Femur (tissue), 1 donor: ENCODE results near the gene PCDHGB6.
"Not testable (repeated sequence)": the region's sequence is repeated elsewhere in the genome, so short reads cannot be mapped to it uniquely, and the experiment has no call there.

Experiments used
- DNase-seq: peaks from one replicate; pipeline ENCODE4 v3.0.0-alpha.2; 2017

PCDHGB6 gene

GRCh38 chr5:141389153-141390042, 18.4 kb upstream of the PCDHGB6 start:
- no peak for DNase-seq

- DNase-seq: no peak
These were observed 15.2 kb upstream of the PCDHGB6 start, which contains the start of gene PCDHGA8 for GRCh38 chr5:141392429-141393198. TSS of gene PCDHGA8 (plus strand) at chr5:141392633. CDS start at chr5:141392814, 181 bp downstream.

- no peak for DNase-seq
These were observed 14.6 kb upstream of the PCDHGB6 start for GRCh38 chr5:141393267-141393666.

- DNase-seq: not testable (repeated sequence)
These were observed 13.2 kb upstream of the PCDHGB6 start for GRCh38 chr5:141394401-141395187.

- DNase-seq: not testable (repeated sequence)
These were observed 9.9 kb upstream of the PCDHGB6 start, which contains the start of gene PCDHGB5 for GRCh38 chr5:141397756-141398551. TSS of gene PCDHGB5 (plus strand) at chr5:141397947. CDS start at chr5:141398128, 181 bp downstream.

GRCh38 chr5:141398608-141399007, 9.2 kb upstream of the PCDHGB6 start:
- DNase-seq: no peak

GRCh38 chr5:141399555-141400258, 8.1 kb upstream of the PCDHGB6 start:
- no peak for DNase-seq

- no peak for DNase-seq
These were observed 5.1 kb upstream of the PCDHGB6 start, which contains the start of gene PCDHGA9 for GRCh38 chr5:141402553-141403243. TSS of gene PCDHGA9 (plus strand) at chr5:141402778. CDS start at chr5:141402953, 175 bp downstream.

GRCh38 chr5:141403387-141403786, 4.4 kb upstream of the PCDHGB6 start:
- no peak for DNase-seq

GRCh38 chr5:141409598-141410306, 1.9 kb downstream of the PCDHGB6 start:
- DNase-seq: no peak

GRCh38 chr5:141411575-141411974, 3.8 kb downstream of the PCDHGB6 start:
- no peak for DNase-seq

- DNase-seq: no peak
These were observed 5.2 kb downstream of the PCDHGB6 start, which contains the start of gene PCDHGA10 for GRCh38 chr5:141412854-141413539. TSS of gene PCDHGA10 (plus strand) at chr5:141412987. CDS start at chr5:141413176, 189 bp downstream.

GRCh38 chr5:141413540-141414069, 5.8 kb downstream of the PCDHGB6 start:
- no peak for DNase-seq

GRCh38 chr5:141414548-141415274, 6.9 kb downstream of the PCDHGB6 start:
- DNase-seq: not testable (repeated sequence)

GRCh38 chr5:141415275-141415618, 7.4 kb downstream of the PCDHGB6 start:
- not testable (repeated sequence) for DNase-seq

GRCh38 chr5:141417494-141418172, 9.8 kb downstream of the PCDHGB6 start, which contains the start of gene PCDHGB7:
TSS of gene PCDHGB7 (plus strand) at chr5:141417677. CDS start at chr5:141417860, 183 bp downstream.
- peak; percentile 78 for DNase-seq
